ENCODE measurements around the gene ZNF541.

The ZNF541 gene

DNA sequence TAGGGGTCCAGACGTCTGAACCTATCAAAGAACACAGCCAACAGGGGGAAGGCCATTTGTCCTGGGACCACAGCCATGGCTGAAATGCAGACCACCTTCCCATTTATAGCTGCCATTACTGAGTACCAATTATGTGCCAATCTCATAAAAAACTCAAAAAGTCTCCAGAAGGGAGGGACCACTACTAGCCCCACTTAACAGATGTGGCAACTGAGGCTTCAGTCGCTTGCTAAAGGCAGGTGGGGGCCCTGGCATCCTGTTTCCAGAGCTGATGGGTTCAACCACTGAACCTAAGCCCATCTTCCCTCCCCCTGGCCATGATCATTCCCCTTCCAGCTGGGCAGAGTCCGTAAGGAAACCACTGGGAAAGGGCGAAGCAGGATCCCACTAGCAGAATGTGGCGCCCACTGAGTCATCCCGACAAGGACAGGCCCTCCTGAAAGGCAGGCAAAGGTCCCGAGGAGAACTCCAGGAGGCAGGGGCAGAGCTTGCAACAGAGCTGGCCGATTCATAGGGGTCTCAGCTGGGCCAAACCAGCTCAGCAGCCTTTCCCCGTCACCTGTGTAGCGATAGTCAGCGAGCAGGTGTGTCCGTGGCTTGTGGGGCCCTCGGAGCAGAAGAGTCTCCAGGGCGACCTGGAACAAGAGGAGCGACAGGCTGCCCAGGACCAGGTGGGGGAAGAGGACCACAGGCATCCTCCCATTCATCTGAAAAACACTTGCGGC, 43.8 kb downstream of the ZNF541 start:
- FAIRE-seq (no peak), DNase-seq (ENCODE audit: insufficient read length, low spot score) (no peak)
- TF ChIP-seq, protein P1, sequence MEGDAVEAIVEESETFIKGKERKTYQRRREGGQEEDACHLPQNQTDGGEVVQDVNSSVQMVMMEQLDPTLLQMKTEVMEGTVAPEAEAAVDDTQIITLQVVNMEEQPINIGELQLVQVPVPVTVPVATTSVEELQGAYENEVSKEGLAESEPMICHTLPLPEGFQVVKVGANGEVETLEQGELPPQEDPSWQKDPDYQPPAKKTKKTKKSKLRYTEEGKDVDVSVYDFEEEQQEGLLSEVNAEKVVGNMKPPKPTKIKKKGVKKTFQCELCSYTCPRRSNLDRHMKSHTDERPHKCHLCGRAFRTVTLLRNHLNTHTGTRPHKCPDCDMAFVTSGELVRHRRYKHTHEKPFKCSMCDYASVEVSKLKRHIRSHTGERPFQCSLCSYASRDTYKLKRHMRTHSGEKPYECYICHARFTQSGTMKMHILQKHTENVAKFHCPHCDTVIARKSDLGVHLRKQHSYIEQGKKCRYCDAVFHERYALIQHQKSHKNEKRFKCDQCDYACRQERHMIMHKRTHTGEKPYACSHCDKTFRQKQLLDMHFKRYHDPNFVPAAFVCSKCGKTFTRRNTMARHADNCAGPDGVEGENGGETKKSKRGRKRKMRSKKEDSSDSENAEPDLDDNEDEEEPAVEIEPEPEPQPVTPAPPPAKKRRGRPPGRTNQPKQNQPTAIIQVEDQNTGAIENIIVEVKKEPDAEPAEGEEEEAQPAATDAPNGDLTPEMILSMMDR (IDR thresholded peaks at IDR 0.05; ENCODE audit: insufficient read depth, missing control alignments): no peak

DNA sequence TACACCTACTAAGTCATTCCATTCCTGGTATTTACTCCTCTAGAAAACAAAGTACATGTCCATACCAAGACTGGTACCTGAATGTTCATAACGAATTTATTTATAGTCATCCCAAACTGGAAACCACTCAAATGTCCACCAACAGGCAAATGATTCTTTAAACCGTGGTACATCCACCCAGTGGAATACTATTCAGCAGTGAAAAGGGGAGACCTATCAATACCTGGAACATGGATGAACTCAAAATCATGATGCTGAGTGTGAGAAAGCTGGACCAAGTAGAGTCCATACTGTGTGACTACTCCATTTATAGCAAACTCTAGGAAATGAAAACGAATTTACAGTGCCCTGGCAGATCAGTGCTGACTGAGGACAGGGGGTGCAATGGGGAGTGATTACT, 46.1 kb downstream of the ZNF541 start:
- FAIRE-seq: no peak
- TF ChIP-seq, protein P1 (IDR thresholded peaks at IDR 0.05; ENCODE audit: insufficient read depth, missing control alignments): no peak
- DNase-seq (ENCODE audit: insufficient read length, low spot score): no peak

DNA sequence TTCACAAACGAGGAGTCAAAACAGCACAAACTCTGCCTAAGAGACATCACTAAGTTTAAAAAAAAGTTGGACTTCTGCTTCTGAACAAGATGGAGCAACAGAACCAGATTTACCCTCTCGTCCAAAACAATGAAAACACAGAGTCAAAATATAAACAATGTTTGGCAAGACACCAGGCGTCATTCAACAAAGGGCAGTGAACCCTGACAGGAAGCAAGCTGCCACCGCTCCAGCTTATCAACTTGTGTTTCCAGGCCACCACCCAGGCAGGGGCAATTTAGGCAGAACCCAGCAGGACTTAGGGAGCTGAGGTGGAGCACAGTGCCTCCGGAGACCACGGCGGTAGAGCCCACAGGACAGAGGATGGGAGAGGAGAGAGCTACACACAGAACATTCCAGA, 49.5 kb downstream of the ZNF541 start:
- no peak for DNase-seq (ENCODE audit: insufficient read length, low spot score)
- TF ChIP-seq, protein P1 (IDR thresholded peaks at IDR 0.05; ENCODE audit: insufficient read depth, missing control alignments): no peak
- FAIRE-seq: no peak
